OCI-LY7 (cell line): ENCODE measurements around the gene IRF7.

ENCODE experiments used
- CTCF ChIP-seq: fragments of 200-600 bp; sonication (generic); conservative IDR thresholded peaks from 2 replicates; pipeline ENCODE4 v1.5.1; 2014; ENCODE audit warnings: mild to moderate bottlenecking, antibody characterized with exemption, low read length, moderate library complexity, mixed read lengths
- EZH2phosphoT487 ChIP-seq: fragments of 200-600 bp; sonication (generic); IDR thresholded peaks from 2 replicates; pipeline ENCODE4 v1.6.1; 2018; ENCODE audit warnings: low read depth, borderline replicate concordance, mild to moderate bottlenecking, mixed run types, antibody characterized with exemption, low read length, moderate library complexity, mixed read lengths

- TF ChIP-seq CTCF (no peak), EZH2phosphoT487 (no peak)
Observed at GRCh38 chr11:590997-591396, 24.8 kb downstream of the IRF7 start.
